SK-N-SH (cell line): ENCODE results near the gene TP53BP2. TPM values are rescaled to one million over a fixed set of nuclear protein-coding genes. Genes with fewer than 3 reads are reported as not detected.

Experiments used
- CTCF ChIA-PET: fragments of 300-600, 350-600 bp; formaldehyde crosslinking; extraction: SDS; loops from one replicate; lab custom pipeline; 2021; lab: Yijun Ruan, JAX
- POLR2A ChIA-PET: fragments of 350-600 bp; sonication (Branson Sonifier 250); formaldehyde crosslinking; extraction: SDS; loops from one replicate; lab custom pipeline; 2020; ENCODE audit warnings: antibody characterized with exemption, inconsistent platforms; lab: Yijun Ruan, JAX
- DNase-seq: peaks from one replicate; pipeline ENCODE4 v3.0.0; 2012
- H2AFZ ChIP-seq: fragments of 200-600 bp; sonication (generic); 2 replicates; pipeline ENCODE4 v1.8.1; 2016; ENCODE audit warnings: antibody characterized with exemption, mild to moderate bottlenecking, low read depth
- H3F3A ChIP-seq: fragments of 200-600 bp; sonication (generic); replicated peaks from 2 replicates; pipeline ENCODE3; 2016; ENCODE audit warnings: antibody characterized with exemption, mild to moderate bottlenecking; ENCODE audit not compliant: insufficient read depth
- H3K27ac ChIP-seq, 2 experiments: fragments of 200-500 bp in 1 of 2; fragments of 200-600 bp in 1 of 2; sonication (Bioruptor generic) in 1 of 2; sonication (generic), shearing (Covaris generic) in 1 of 2; 2 replicates each; pipeline versions ENCODE4 v1.5.1 to v1.6.1; 2014 to 2016; ENCODE audit warnings: low read depth in 2 of 2, inconsistent platforms in 1 of 2, low read length in 1 of 2, mild to moderate bottlenecking in 1 of 2, mixed read lengths in 1 of 2
- H3K27me3 ChIP-seq: fragments of 200-600 bp; sonication (generic), shearing (Covaris generic); 2 replicates; pipeline ENCODE4 v1.6.1; 2016; ENCODE audit warnings: mixed run types; ENCODE audit not compliant: insufficient read depth
- H3K36me3 ChIP-seq, 2 experiments: fragments of 200-500 bp in 1 of 2; fragments of 200-600 bp in 1 of 2; sonication (Bioruptor generic) in 1 of 2; sonication (generic) in 1 of 2; replicated peaks in 1 of 2; 2 replicates each; pipeline versions ENCODE3 to v1.5.1; 2014 to 2016; ENCODE audit warnings: low read length in 1 of 2, mild to moderate bottlenecking in 1 of 2; ENCODE audit not compliant: insufficient read depth in 2 of 2, control insufficient read depth in 1 of 2
- H3K4me1 ChIP-seq, 2 experiments: fragments of 200-500 bp in 1 of 2; fragments of 200-600 bp in 1 of 2; sonication (Bioruptor generic) in 1 of 2; sonication (generic), shearing (Covaris generic) in 1 of 2; 2 replicates each; pipeline versions ENCODE4 v1.5.1 to v1.6.1; 2014 to 2016; ENCODE audit warnings: low read depth in 1 of 2, low read length in 1 of 2, mixed run types in 1 of 2; ENCODE audit not compliant: insufficient read depth in 2 of 2, control insufficient read depth in 1 of 2
- H3K4me2 ChIP-seq: fragments of 200-600 bp; sonication (generic), shearing (Covaris generic); 2 replicates; pipeline ENCODE4 v1.6.1; 2017; ENCODE audit warnings: mixed run types
- H3K4me3 ChIP-seq, 2 experiments: fragments of 200-500 bp in 1 of 2; fragments of 200-600 bp in 1 of 2; sonication (Bioruptor generic) in 1 of 2; sonication (generic), shearing (Covaris generic) in 1 of 2; 2 replicates each; pipeline versions ENCODE4 v1.5.1 to v1.8.1; 2014 to 2016; ENCODE audit warnings: low read depth in 2 of 2, inconsistent platforms in 1 of 2, low read length in 1 of 2, mild to moderate bottlenecking in 1 of 2, mixed read lengths in 1 of 2, moderate library complexity in 1 of 2
- H3K79me2 ChIP-seq: fragments of 200-600 bp; sonication (generic); 2 replicates; pipeline ENCODE4 v1.8.1; 2017; ENCODE audit warnings: mild to moderate bottlenecking; ENCODE audit not compliant: insufficient read depth
- H3K9ac ChIP-seq: fragments of 200-600 bp; sonication (generic); 2 replicates; pipeline ENCODE4 v1.6.1; 2017; ENCODE audit warnings: mixed run types
- H3K9me2 ChIP-seq: fragments of 200-600 bp; sonication (generic); 2 replicates; pipeline ENCODE4 v1.6.1; 2017; ENCODE audit warnings: mixed run types
- H3K9me3 ChIP-seq: fragments of 200-600 bp; sonication (generic); 2 replicates; pipeline ENCODE4 v1.6.1; 2017; ENCODE audit warnings: mixed run types, mild to moderate bottlenecking, moderate library complexity
- H4K20me1 ChIP-seq: fragments of 200-600 bp; sonication (generic); 2 replicates; pipeline ENCODE4 v1.6.1; 2017; ENCODE audit warnings: mild to moderate bottlenecking, mixed run types; ENCODE audit not compliant: insufficient read depth
- ELF1 ChIP-seq: IDR thresholded peaks from 2 replicates; pipeline ENCODE4 v1.4.0; 2012
- GABPA ChIP-seq: IDR thresholded peaks from 2 replicates; pipeline ENCODE4 v1.4.0; 2012; ENCODE audit warnings: low read depth, mild to moderate bottlenecking
- JUND ChIP-seq: IDR thresholded peaks from 2 replicates; pipeline ENCODE4 v1.4.0; 2012
- NFIC ChIP-seq: IDR thresholded peaks from 2 replicates; pipeline ENCODE4 v1.4.0; 2012; ENCODE audit warnings: borderline replicate concordance
- POLR2AphosphoS5 ChIP-seq: IDR thresholded peaks from 2 replicates; pipeline ENCODE4 v1.6.1; 2012; ENCODE audit warnings: low read depth, low read length
- RFX5 ChIP-seq: IDR thresholded peaks from 2 replicates; pipeline ENCODE4 v1.6.1; 2012; ENCODE audit warnings: mild to moderate bottlenecking, improper control_type of control experiment, low read length
- RXRA ChIP-seq: IDR thresholded peaks from 2 replicates; pipeline ENCODE4 v1.4.0; 2012; ENCODE audit warnings: low read depth, mild to moderate bottlenecking, borderline replicate concordance
- TCF12 ChIP-seq: IDR thresholded peaks from 2 replicates; pipeline ENCODE4 v1.4.0; 2012
- TEAD4 ChIP-seq: IDR thresholded peaks from 2 replicates; pipeline ENCODE4 v1.4.0; 2012; ENCODE audit warnings: mild to moderate bottlenecking, borderline replicate concordance; ENCODE audit not compliant: insufficient read depth
- USF2 ChIP-seq: fragments of 150-350 bp; IDR thresholded peaks from 2 replicates; pipeline ENCODE4 v1.6.1; 2017; ENCODE audit warnings: antibody characterized with exemption, low read length, low read depth, borderline replicate concordance
- YY1 ChIP-seq: IDR thresholded peaks from 2 replicates; pipeline ENCODE4 v1.4.0; 2012; ENCODE audit warnings: low read depth, mild to moderate bottlenecking
- WGBS: methylation state at CpG from one replicate; pipeline ENCODE4 v1.1.6; 2017; ENCODE audit warnings: low lambda C conversion rate; 5-methylcytosine and 5-hydroxymethylcytosine counted together
- polyA plus RNA-seq, 3 experiments: library from polyadenylated mRNA; depleted of rRNA; stranded (reverse); fragments of >200 nt; gene quantifications; 2 replicates each; pipeline ENCODE4 v1.2.3, GENCODE V29; 2012

Gene TP53BP2
- polyA plus RNA-seq, 1 of the 3 experiments (the other 2 are of a cell fraction) = 11.4 TPM

GRCh38 chr1:223747838-223748335 lies 97.9 kb downstream of the TP53BP2 start:
- no peaks in the 10 kb centered on the region for H3K9me2 ChIP-seq
- POLR2A ChIA-PET = no interaction called here
- WGBS = 31% methylated on average over 2 of the region's 4 CpGs
- H3K79me2 ChIP-seq = peaks cover 32% of the 10 kb centered on the region
- H2AFZ ChIP-seq = no peak overlapping the region
- peaks cover 17% of the 10 kb centered on the region for H3F3A ChIP-seq
- H3K27me3 ChIP-seq = no peaks in the 10 kb centered on the region
- H3K4me2 ChIP-seq = peak overlapping the region; percentile 42; the same call in 1 of the 2 replicates
- no peak for DNase-seq
- H3K36me3 ChIP-seq = peaks cover 60 to 63% of the 10 kb centered on the region in 2 experiments
- no peak overlapping the region for H3K9ac ChIP-seq
- peak overlapping the region in 1 of 2 experiments; percentile 55; a peak in 2 of 4 replicates for H3K27ac ChIP-seq
- TF ChIP-seq TEAD4 = no peak
- TF ChIP-seq NFIC = peak; percentile 58; the same call in 1 of the 2 replicates
- no peak for TF ChIP-seq GABPA
- TF ChIP-seq RXRA = no peak
- TF ChIP-seq RFX5 = no peak
- no peak for TF ChIP-seq POLR2AphosphoS5
- TF ChIP-seq JUND = no peak
- CTCF ChIA-PET = interaction anchor here (1.8 to 11.0 kb wide), 11 partner anchors 9 to 55 kb away, joined by 8 to 110 read pairs (median 29); partner anchors contain the start of gene CAPN2
- peaks cover 8 to 14% of the 10 kb centered on the region in 2 experiments; a peak in 2 of 4 replicates for H3K4me1 ChIP-seq
- peaks cover 3% of the 10 kb centered on the region for H4K20me1 ChIP-seq
- no peaks in the 10 kb centered on the region for H3K9me3 ChIP-seq
- H3K4me3 ChIP-seq = no peak overlapping the region

GRCh38 chr1:223745731-223746130 lies 100.0 kb downstream of the TP53BP2 start:
- Histone ChIP-seq H3K4me1 (peaks cover 8 to 17% of the 10 kb centered on the region in 2 experiments; a peak in 2 of 4 replicates), H3K79me2 (peaks cover 48% of the 10 kb centered on the region)
- TF ChIP-seq USF2 (no peak), YY1 (no peak), ELF1 (no peak), RXRA (no peak), TCF12 (peak; percentile 37; the same call in 1 of the 2 replicates)
- TF ChIP-seq, all 33 proteins: peak for 1
- Histone ChIP-seq H3K27me3 (no peaks in the 10 kb centered on the region), H3K9me3 (no peaks in the 10 kb centered on the region), H3K9me2 (no peaks in the 10 kb centered on the region), H3K9ac (no peak overlapping the region), H2AFZ (no peak overlapping the region), H4K20me1 (peaks cover 11% of the 10 kb centered on the region), H3K4me3 (no peak overlapping the region), H3F3A (peaks cover 25% of the 10 kb centered on the region), H3K4me2 (no peak overlapping the region), H3K27ac (no peak overlapping the region; a peak in 1 of 4 replicates), H3K36me3 (peaks cover 41 to 46% of the 10 kb centered on the region in 2 experiments)
- ChIA-PET POLR2A (no interaction called here), CTCF (interaction anchor here (2.1 to 11.0 kb wide), 2 partner anchors 34 to 48 kb away, joined by 6 to 110 read pairs; partner anchors contain the start of gene CAPN2)
- WGBS = 96% methylated on average over 4 of the region's 4 CpGs
- no peak for DNase-seq
